ENCODE data around the gene GAPVD1.
"Not testable (repeated sequence)": the region's sequence is repeated elsewhere in the genome, so short reads cannot be mapped to it uniquely, and the experiment has no call there.

Gene GAPVD1

DNA sequence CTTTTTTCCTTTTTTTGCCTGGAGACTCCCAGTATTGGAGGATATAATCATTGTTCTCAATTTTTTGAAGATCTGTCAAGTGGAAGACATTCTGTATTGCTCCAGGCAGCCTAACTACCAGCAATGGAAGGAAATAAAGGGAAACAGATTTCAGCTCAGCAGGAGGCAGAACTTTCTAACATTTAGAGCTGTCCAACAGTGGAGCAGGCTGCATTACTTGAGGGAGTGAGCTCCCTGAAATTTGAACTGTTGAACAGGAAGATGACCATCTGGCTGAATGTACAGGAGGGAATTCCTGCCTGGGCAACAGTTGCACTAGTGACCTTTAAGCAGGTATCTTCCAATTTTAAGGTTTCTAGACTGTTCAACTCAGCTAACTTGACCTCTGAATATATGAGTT lies 1.1 kb upstream of the GAPVD1 start:
- peaks cover 34% of the 10 kb centered on the region for H3K4me1 ChIP-seq (ENCODE audit: insufficient read depth, low read length)
- peak overlapping the region; percentile 98; the same call in 1 of the 2 replicates for H2AFZ ChIP-seq (ENCODE audit: low read depth, low read length)
- TF ChIP-seq EZH2 (IDR thresholded peaks at IDR 0.05; ENCODE audit: borderline replicate concordance, low read depth, low read length, severe bottlenecking): no peak
- TF ChIP-seq, protein P1, sequence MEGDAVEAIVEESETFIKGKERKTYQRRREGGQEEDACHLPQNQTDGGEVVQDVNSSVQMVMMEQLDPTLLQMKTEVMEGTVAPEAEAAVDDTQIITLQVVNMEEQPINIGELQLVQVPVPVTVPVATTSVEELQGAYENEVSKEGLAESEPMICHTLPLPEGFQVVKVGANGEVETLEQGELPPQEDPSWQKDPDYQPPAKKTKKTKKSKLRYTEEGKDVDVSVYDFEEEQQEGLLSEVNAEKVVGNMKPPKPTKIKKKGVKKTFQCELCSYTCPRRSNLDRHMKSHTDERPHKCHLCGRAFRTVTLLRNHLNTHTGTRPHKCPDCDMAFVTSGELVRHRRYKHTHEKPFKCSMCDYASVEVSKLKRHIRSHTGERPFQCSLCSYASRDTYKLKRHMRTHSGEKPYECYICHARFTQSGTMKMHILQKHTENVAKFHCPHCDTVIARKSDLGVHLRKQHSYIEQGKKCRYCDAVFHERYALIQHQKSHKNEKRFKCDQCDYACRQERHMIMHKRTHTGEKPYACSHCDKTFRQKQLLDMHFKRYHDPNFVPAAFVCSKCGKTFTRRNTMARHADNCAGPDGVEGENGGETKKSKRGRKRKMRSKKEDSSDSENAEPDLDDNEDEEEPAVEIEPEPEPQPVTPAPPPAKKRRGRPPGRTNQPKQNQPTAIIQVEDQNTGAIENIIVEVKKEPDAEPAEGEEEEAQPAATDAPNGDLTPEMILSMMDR (IDR thresholded peaks at IDR 0.05; ENCODE audit: borderline replicate concordance, extremely low read depth, low read length, poor library complexity, severe bottlenecking): no peak
- no peak for DNase-seq
- peaks cover 11% of the 10 kb centered on the region for H4K20me1 ChIP-seq (ENCODE audit: insufficient read depth, low read length)
- H3K4me2 ChIP-seq (ENCODE audit: insufficient read depth, low read length): peak overlapping the region; percentile 77
- H3K9me3 ChIP-seq (ENCODE audit: insufficient read depth, low read length, severe bottlenecking): no peaks in the 10 kb centered on the region
- peaks cover 39% of the 10 kb centered on the region for H3K79me2 ChIP-seq (ENCODE audit: insufficient read depth, low read length)
- H3K4me3 ChIP-seq (ENCODE audit: low read depth in 1 of 2, low read length in 2 of 2): no peak overlapping the region
- H3K36me3 ChIP-seq (ENCODE audit: insufficient read depth, low read length): peaks cover 9% of the 10 kb centered on the region; the same call in 1 of the 2 replicates
- H3K27me3 ChIP-seq (ENCODE audit: insufficient read depth, low read length, poor library complexity): no peaks in the 10 kb centered on the region
- H3K27ac ChIP-seq (ENCODE audit: low read length): no peak overlapping the region
- no peak for ATAC-seq (ENCODE audit: insufficient read depth, low read depth)
- H3K9ac ChIP-seq (ENCODE audit: low read depth, low read length): no peak overlapping the region

DNA sequence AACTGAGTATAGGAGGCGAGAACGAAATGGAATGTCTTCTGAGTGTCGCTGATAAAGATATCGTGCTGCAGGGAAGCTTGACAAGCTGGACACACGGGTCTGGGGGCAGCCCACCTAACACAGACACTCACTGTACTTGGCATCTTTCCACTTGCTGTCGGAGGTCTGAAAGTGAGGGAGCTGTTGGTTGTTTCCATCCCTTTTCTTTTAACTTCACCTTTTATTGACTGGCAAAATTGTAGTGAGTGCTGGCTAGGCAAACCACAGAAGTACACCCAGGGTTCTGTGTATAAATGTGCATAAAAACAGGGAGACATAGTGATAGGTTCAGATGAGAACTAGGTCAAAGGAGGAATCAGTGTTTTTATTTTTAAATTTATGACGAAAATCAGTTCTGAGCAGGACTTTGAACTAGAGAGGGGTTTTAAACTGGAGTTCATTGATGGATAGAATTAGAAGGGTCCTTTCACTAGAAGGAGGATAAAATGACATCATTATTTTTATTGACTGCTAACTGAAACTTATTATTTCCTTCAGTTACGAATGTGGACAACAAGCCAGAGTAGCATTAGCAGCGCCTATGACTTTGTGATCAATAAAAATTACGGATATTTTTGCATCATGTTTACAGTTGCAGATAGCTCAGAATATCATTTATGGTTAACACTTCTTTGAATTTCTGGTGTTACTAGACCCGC lies 817 bp downstream of the GAPVD1 start:
- peak overlapping the region; percentile 77 to 97; a peak in 3 of 4 replicates for H3K4me3 ChIP-seq (ENCODE audit: low read depth in 1 of 2, low read length in 2 of 2)
- H3K79me2 ChIP-seq (ENCODE audit: insufficient read depth, low read length): peaks cover 53% of the 10 kb centered on the region
- TF ChIP-seq, protein P1 (IDR thresholded peaks at IDR 0.05; ENCODE audit: borderline replicate concordance, extremely low read depth, low read length, poor library complexity, severe bottlenecking): no peak
- no peak for TF ChIP-seq EZH2 (IDR thresholded peaks at IDR 0.05; ENCODE audit: borderline replicate concordance, low read depth, low read length, severe bottlenecking)
- ATAC-seq (ENCODE audit: insufficient read depth, low read depth): peak; percentile 18; the same call in 2 of the 3 replicates
- peak overlapping the region; percentile 78 for H2AFZ ChIP-seq (ENCODE audit: low read depth, low read length)
- H3K9me3 ChIP-seq (ENCODE audit: insufficient read depth, low read length, severe bottlenecking): no peaks in the 10 kb centered on the region
- H3K4me2 ChIP-seq (ENCODE audit: insufficient read depth, low read length): peak overlapping the region; percentile 77
- H3K9ac ChIP-seq (ENCODE audit: low read depth, low read length): peak overlapping the region; percentile 83
- no peaks in the 10 kb centered on the region for H3K27me3 ChIP-seq (ENCODE audit: insufficient read depth, low read length, poor library complexity)
- H3K27ac ChIP-seq (ENCODE audit: low read length): peak overlapping the region; percentile 63
- H3K4me1 ChIP-seq (ENCODE audit: insufficient read depth, low read length): peaks cover 34% of the 10 kb centered on the region
- H4K20me1 ChIP-seq (ENCODE audit: insufficient read depth, low read length): peaks cover 11% of the 10 kb centered on the region
- H3K36me3 ChIP-seq (ENCODE audit: insufficient read depth, low read length): peaks cover 9% of the 10 kb centered on the region; the same call in 1 of the 2 replicates
- DNase-seq: no peak

DNA sequence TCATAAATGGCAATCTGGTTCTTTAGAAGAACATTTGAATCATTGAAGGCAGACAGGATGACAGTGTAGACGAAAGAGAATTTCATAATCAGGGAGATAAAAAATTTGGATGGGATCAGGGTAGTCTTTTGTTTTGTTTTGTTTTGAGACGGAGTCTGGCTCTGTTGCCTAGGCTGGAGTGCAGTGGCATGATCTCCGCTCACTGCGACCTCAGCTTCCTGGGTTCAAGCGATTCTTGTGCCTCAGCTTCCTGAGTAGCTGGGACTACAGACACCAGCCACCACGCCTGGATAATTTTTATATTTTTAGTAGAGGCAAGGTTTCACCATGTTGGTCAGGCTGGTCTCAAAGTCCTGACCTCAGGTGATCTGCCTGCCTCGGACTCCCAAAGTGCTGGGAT lies 2.4 kb downstream of the GAPVD1 start:
- H3K27me3 ChIP-seq (ENCODE audit: insufficient read depth, low read length, poor library complexity); H3K36me3 ChIP-seq (ENCODE audit: insufficient read depth, low read length); H3K27ac ChIP-seq (ENCODE audit: low read length); DNase-seq; H3K4me3 ChIP-seq (ENCODE audit: low read depth in 1 of 2, low read length in 2 of 2); H3K9ac ChIP-seq (ENCODE audit: low read depth, low read length); ATAC-seq (ENCODE audit: insufficient read depth, low read depth); H2AFZ ChIP-seq (ENCODE audit: low read depth, low read length); H3K9me3 ChIP-seq (ENCODE audit: insufficient read depth, low read length, severe bottlenecking): not testable (repeated sequence)
- Histone ChIP-seq H3K79me2 (ENCODE audit: insufficient read depth, low read length) (peaks cover 65% of the 10 kb centered on the region), H3K4me2 (ENCODE audit: insufficient read depth, low read length) (peak overlapping the region; percentile 77; the same call in 1 of the 2 replicates), H3K4me1 (ENCODE audit: insufficient read depth, low read length) (peaks cover 34% of the 10 kb centered on the region), H4K20me1 (ENCODE audit: insufficient read depth, low read length) (peaks cover 13% of the 10 kb centered on the region)

DNA sequence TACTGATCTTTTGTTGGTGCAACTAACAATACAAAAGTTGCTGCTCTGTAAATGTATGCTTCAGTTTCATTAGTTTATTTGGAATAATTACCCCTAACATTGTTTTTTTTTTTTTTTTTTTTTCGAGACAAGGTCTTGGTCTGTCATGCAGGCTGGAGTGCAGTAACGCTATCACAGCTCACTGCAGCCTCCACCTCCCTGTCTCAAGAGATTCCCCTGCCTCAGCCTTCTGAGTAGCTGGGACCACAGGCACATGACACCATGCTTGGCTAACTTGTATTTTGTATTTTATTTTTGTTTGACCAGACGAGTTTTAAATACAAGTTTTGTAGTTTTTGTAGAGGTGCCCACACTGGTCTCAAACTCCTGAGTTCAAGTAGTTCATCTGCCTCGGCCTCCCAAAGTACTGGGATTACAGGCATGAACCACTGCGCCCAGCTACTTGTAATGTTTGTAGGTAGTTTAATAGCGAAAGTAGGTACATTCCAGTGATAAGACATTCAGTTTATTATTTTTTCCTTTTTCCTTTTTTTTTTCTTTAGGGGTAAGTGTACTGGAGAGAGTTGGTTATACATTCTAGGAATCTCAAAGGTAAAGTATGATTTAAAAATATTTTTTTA lies 6.9 kb downstream of the GAPVD1 start:
- Histone ChIP-seq H3K36me3 (ENCODE audit: insufficient read depth, low read length) (peaks cover 8% of the 10 kb centered on the region; the same call in 1 of the 2 replicates), H3K9me3 (ENCODE audit: insufficient read depth, low read length, severe bottlenecking) (no peaks in the 10 kb centered on the region), H3K27ac (ENCODE audit: low read length) (no peak overlapping the region), H4K20me1 (ENCODE audit: insufficient read depth, low read length) (peaks cover 9% of the 10 kb centered on the region; the same call in 1 of the 2 replicates), H2AFZ (ENCODE audit: low read depth, low read length) (no peak overlapping the region), H3K4me3 (ENCODE audit: low read depth in 1 of 2, low read length in 2 of 2) (no peak overlapping the region), H3K9ac (ENCODE audit: low read depth, low read length) (no peak overlapping the region), H3K27me3 (ENCODE audit: insufficient read depth, low read length, poor library complexity) (no peaks in the 10 kb centered on the region), H3K79me2 (ENCODE audit: insufficient read depth, low read length) (peaks cover 79% of the 10 kb centered on the region), H3K4me2 (ENCODE audit: insufficient read depth, low read length) (no peak overlapping the region), H3K4me1 (ENCODE audit: insufficient read depth, low read length) (peaks cover 12% of the 10 kb centered on the region)
- no peak for ATAC-seq (ENCODE audit: insufficient read depth, low read depth)
- DNase-seq: no peak
- TF ChIP-seq EZH2 (IDR thresholded peaks at IDR 0.05; ENCODE audit: borderline replicate concordance, low read depth, low read length, severe bottlenecking): no peak
- TF ChIP-seq, protein P1 (IDR thresholded peaks at IDR 0.05; ENCODE audit: borderline replicate concordance, extremely low read depth, low read length, poor library complexity, severe bottlenecking): no peak

Measured in DND-41 (cell line).